OCI-M2 (cell line): Measurements from ENCODE around the gene KRTAP4-16.
"Not testable (repeated sequence)": the region's sequence is repeated elsewhere in the genome, so short reads cannot be mapped to it uniquely, and the experiment has no call there.

Experiments used
- DNase-seq: peaks from one replicate; lab custom pipeline; 2025; ENCODE audit not compliant: unreplicated experiment; lab: John Stamatoyannopoulos, UW

The KRTAP4-16 gene

DNA sequence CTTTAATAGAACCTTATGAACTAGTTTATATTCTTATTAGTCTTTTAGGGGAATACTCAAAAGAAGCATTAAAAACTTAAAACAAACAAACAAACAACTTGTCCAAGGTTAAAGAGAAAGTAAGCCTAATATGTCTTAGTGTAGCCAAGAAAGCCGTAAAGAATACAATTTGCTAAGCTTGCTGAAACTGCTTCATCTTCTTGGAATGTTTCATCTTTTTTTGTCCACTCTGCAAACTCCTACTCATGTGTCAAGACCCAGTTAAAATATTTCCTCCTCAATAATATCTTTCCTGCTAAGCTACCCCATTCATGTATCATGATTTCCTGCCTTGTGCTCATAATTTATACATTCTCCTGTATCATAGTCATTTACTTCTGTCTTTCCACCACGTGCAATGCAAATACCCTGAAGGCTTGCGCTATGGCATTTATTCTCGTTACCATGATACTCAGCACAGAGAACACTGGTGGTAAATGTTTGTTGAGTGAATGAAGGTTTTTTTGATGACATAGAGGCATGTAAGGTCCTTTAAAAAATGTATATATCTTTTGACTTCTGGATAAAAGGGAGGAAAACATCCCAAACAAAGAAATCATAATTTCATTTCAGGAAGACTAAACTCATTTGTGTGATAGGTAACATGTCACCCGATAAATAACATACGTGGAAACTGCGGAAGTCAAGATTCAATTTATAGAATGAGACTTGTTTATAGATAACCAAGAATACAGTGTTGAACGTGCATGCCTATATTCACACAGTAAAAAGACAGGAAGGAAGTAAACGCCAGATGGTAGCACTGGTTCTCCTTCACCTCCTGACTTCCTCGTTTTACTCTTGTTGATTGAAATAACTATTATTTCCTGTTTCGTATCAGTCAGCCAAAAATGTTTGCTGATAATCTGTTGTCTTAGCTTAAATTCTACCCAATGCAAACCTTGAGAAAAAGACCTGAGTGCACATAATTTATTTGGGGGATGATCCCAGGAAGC, 18.0 kb upstream of the KRTAP4-16 start:
- DNase-seq: not testable (repeated sequence)

- no peak for DNase-seq
These were observed 16.7 kb upstream of the KRTAP4-16 start for GRCh38 chr17:41118721-41119120.

GRCh38 chr17:41117846-41118386, 15.9 kb upstream of the KRTAP4-16 start, which contains the start of gene KRTAP4-11:
Gene KRTAP4-11, minus strand, starts transcription at chr17:41118373. Its CDS starts 58 bp downstream, at chr17:41118315.
- DNase-seq: not testable (repeated sequence)

- no peak for DNase-seq
These were observed 14.3 kb upstream of the KRTAP4-16 start for GRCh38 chr17:41116297-41116696.

- DNase-seq: no peak
These were observed 9.3 kb upstream of the KRTAP4-16 start for GRCh38 chr17:41111151-41111885.

DNA sequence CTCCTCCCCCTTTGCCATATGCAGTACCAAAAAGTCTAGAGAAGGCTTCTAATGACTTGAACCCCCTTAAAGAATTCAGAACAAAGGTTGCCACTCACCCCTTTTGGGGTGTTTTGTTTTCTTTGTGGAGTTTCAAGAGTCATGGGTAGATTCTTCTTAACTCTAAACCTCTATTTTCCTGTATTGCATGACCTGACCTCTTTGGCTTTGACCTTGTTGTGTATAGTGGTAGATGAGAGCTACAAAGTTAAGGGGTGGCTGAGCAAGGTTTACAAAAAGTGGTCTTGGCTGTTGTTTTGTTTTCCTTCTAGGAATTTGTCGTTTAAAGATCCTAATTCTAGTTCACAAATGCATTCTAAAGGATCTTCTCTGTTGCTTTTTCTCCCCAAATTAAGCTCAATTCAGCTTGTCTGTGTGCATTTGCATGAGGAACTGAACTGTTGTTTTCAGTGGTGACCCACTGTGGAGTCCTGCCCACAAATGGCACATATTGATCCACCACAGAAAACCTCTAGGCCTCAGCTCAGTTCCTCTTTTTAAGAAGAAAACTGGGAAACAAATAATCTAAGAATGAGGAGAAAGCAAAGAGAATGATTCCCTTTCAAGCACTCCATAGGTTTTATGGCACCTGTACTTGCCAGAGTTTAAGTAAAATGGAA, 6.8 kb upstream of the KRTAP4-16 start:
- DNase-seq: not testable (repeated sequence)

DNA sequence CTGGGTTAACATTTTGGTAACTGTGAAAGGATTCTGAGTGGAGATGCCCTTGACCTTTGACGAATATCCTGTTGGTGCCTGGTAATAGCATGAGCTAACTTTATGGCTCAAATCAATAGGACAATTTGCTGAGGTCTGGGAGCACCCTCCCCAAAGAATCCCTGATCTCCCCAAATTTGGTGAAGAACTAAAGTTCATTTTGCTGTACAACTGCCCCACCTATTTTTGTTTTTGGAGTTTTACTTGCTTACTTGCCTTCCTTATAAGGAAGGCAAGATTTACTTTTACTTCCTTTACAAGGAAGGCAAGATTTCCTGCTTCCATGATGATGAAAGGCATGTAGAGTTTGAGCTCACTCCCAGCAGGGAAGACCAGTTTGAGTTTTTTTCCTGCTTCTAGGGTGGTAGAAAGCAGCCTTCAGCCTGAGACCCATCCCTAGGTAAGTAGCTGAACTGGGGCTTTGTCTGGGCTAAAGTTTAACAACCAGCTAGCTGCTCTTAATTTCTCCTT, 6.0 kb upstream of the KRTAP4-16 start:
- DNase-seq: no peak

- DNase-seq: not testable (repeated sequence)
These were observed 3.3 kb upstream of the KRTAP4-16 start, which contains the start of gene KRTAP4-9 for GRCh38 chr17:41105347-41105746. Gene KRTAP4-9, plus strand, starts transcription at chr17:41105389. Its CDS starts 0 bp downstream, at chr17:41105389.

DNA sequence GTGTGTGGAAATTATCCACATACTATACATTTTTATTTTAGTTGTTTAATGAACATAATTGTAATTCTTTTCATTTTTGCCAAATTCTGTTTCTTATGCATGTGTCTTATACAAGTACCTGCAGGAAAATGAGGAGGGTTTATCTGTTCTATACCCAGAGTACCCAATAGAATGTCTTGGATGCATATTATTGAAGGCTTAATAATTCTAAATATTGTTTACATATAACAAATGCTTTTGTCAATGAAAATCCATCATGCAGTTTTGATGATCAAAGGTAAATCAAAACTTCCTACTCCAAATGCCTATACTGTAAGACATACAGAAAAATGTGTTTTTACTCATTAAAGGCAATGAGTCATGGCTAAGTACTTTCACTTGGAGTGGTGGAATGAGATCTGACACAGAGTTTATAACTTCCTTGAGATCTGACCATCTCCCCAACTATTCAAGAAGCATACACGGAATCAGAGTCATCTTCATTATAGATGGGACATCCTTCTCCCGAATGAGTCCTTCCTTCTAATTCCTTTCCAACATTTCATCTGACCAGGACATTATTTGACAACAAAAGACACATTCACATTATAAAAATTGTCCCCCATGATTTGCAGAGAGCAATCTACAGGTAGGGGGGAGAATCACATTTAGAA, 2.5 kb upstream of the KRTAP4-16 start:
- DNase-seq: not testable (repeated sequence)

DNA sequence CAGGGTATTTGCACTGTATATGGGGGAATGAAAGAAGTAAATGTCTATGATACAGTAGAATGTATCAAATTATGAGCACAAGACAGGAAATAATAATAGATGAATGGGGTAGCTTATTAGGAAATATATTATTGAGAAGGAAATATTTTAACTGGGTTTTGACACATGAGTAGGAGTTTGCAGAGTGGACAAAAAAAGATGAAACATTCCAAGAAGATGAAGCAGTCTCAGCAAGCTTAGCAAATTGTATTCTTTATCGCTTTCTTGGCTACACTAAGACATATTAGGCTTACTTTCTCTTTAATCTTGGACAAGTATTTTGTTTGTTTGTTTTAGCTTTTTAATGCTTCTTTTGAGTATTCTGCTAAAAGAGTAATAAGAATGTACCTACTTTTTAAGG, 1.9 kb upstream of the KRTAP4-16 start:
- no peak for DNase-seq

DNA sequence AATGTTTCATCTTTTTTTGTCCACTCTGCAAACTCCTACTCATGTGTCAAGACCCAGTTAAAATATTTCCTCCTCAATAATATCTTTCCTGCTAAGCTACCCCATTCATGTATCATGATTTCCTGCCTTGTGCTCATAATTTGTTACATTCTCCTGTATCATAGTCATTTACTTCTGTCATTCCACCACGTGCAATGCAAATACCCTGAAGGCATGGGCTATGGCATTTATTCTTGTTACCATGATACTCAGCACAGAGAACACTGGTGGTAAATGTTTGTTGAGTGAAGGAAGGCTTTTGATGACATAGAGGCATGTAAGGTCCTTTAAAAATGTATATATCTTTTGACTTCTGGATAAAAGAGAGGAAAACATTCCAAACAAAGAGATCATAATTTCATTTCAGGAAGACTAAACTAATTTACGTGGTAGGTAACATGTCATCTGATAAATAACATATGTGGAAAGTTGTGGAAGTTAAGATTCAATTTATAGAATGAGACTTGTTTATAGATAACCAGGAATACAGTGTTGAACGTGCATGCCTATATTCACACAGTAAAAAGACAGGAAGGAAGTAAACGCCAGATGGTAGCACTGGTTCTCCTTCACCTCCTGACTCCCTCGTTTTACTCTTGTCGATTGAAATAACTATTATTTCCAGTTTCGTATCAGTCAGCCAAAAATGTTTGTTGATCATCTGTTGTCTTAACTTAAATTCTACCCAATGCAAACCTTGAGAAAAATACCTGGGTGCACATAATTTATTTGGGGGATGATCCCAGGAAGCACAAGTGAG, 2.1 kb downstream of the KRTAP4-16 start:
- not testable (repeated sequence) for DNase-seq

- DNase-seq: no peak
These were observed 3.5 kb downstream of the KRTAP4-16 start for GRCh38 chr17:41098481-41098880.

GRCh38 chr17:41098042-41098441, 4.0 kb downstream of the KRTAP4-16 start, which contains the start of gene KRTAP4-8:
Gene KRTAP4-8, minus strand, starts transcription at chr17:41098142. Its CDS starts 58 bp downstream, at chr17:41098084.
- no peak for DNase-seq

GRCh38 chr17:41096055-41096454, 6.0 kb downstream of the KRTAP4-16 start:
- DNase-seq: no peak

- not testable (repeated sequence) for DNase-seq
These were observed 13.2 kb downstream of the KRTAP4-16 start for GRCh38 chr17:41088760-41089352.

GRCh38 chr17:41084100-41084856, 17.7 kb downstream of the KRTAP4-16 start, which contains the start of gene KRTAP4-7:
Gene KRTAP4-7, plus strand, starts transcription at chr17:41084150. Its CDS starts 57 bp downstream, at chr17:41084207.
- not testable (repeated sequence) for DNase-seq

- DNase-seq: not testable (repeated sequence)
These were observed 18.6 kb downstream of the KRTAP4-16 start for GRCh38 chr17:41083427-41083826.

DNA sequence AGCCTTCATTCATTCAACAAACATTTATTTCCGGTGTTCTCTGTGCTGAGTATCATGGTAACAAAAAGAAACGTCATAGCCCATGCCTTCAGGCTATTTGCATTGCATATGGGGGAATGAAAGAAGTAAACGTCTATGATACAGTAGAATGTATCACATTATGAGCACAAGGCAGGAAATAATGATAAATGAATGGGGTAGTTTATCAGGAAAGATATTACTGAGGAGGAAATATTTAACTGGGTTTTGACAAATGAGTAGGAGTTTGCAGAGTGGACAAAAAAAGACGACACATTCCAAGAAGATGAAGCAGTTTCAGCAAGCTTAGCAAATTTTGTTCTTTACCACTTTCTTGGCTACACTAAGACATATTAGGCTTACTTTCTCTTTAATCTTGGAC, 19.4 kb downstream of the KRTAP4-16 start:
- no peak for DNase-seq
